ENCODE data around the gene NR3C1.
"Not testable (repeated sequence)": the region's sequence is repeated elsewhere in the genome, so short reads cannot be mapped to it uniquely, and the experiment has no call there.

Gene NR3C1

DNA sequence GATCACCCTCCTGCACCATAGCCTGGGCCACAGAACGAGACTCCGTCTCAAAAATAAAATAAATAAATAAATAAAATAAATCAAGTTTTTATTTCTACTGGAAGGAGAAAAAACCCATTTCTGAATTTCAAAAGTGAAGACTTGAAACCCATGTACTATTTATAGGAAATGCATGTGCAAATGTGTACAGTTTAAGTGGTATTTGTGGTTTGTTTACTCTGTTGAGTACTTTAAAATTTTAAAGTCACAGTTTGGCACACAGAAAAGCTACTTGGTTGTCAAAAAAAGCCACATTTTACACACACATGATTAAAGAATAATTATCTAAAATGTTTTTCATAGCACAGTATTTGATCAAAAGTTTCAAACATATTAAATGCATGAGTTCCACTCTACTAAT lies 43.6 kb downstream of the NR3C1 start:
- DNase-seq, result no peak

DNA sequence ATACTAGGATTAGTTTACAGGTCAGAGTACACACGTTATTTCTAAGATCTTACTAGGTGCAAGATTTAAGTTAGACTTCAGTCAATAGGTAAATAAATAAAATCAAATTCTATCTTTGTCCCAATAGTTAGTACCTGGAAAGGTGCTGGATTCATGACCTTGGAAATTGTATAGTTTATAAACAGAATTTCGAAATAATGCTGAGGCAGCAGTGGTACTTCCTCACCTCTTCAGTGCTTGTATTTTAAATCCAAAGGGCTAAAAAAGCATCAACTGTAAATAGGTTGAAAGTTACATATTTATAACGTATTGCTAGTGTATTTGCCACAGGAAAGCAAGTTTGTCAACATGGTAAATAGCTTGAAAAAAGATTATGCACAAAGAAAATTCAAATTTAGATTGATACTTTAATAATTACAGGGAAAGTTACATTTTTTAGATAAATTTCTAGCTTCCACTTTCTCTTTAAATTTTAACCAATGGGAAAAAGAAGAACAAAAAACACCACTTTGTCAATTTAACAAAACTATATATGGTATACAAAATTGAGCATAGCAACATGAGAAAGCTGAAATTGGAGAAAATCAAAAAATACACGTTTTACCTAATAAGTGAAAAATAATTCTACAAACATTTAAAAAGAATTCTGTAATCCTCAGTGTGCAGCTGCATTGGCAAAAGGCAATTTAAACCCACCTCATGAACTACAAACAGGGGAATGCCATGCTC lies 46.5 kb downstream of the NR3C1 start:
- no peak for DNase-seq

DNA sequence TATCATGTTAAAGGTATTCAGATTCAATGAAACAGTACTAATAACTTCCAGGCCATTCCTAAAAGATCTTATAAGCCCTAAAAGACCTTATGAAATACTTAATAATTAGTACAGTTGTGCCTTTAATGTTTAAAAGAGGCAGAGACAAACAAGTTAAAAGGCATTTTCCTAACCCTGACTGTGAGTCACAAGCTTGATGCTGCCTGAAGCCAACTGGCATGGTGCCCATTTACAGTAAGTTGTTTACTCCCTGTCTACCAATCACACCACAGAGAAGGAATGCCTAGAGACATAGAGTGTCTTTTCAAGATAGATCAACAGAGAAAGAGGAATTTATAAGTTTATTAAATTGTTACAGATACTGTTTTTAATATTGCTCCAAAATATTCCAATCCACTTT lies 47.8 kb downstream of the NR3C1 start:
- DNase-seq, result peak; percentile 95

DNA sequence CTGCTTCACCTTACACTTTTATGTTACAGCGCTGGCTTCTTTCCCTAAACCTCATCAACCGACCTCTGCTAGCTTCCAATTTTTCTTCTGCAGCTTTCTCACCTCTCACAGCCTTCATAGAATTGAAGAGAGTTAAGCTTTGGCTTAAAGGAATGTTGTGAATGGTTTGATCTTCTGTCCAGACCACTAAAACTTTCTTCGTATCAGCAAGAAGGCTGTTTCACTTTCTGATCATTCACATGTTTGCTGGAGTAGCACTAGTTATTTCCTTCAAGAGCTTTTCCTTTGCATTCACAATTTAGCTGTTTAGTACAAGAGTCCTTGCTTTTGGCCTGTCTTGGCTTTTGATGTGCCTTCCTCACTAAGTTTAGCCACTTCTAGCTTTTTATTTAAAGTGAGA lies 49.5 kb downstream of the NR3C1 start:
- no peak for DNase-seq

DNA sequence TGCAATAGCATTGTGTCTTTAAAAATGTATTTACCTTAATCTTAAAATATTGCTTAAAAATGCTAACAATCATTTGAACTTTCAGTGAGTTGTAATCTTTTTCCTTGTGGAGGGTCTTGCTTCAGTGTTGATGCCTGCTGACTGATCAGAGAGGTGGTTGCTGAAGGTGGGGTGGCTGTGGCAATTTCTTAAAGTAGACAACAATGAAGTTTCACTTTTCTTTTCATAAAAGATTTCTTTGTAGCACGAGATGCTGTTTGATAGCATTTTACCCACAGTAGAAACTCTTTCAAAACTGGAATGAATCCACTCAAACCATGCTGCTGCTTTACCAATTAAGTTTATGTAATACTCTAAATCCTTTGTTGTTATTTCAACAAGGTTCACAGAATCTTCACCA lies 50.8 kb downstream of the NR3C1 start:
- no peak for DNase-seq

DNA sequence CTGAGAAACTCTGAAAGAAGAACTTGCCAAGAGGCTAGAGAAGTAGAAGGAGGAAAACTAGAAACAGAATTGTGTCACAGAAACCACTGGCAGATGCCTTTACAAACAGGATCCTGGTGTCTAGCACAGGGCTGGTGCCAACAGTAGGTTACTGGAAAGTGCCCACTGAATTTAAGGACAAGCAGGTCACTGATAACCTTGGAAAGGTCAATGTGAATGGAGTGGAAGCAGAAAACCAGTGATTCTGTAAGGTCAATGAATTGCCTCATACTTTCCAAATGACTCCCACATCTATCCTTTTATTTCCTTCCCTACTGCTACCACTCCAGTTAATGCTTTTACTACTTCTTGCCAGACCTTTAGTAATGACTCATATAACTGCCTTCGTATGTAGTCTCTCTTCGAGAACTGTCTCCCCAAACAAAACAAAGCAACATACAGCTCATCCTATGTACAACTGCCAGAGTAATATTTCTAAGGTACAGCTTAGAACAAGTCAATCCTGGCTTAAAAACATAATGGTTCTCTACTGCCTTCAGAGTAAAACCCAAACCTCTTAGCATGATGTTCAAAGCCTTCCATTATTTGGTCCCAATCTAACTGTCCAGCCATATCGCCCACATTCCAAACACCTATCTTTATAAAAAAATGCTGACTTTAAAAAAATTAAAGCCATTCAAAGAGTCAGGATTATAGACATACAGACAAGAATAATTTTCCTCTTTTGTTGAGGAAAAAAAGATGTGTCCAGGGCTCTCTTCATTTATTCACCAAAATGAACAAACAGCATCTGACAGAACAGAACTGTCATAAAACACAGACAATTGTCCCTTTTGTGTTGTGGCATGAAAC lies 52.5 kb downstream of the NR3C1 start:
- DNase-seq, result no peak

DNA sequence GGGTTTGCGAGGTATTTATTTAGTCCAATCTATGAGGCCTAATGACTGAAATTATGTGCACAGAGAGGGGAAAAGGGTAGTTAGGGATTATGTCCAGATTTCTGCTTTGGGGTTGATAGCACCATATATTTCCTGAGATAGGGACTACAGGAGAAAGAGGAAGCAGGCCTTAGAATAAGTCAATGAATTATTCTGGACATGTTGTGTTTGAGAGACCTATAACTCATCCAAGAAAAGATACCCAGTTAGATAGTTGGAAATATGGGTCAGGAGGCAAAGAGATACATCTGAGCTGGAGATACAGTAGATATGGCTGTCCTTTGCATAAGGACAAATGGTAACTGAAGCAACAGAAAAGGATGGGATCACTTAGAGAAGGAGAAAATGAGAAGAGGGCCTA lies 53.1 kb downstream of the NR3C1 start:
- DNase-seq, result no peak

DNA sequence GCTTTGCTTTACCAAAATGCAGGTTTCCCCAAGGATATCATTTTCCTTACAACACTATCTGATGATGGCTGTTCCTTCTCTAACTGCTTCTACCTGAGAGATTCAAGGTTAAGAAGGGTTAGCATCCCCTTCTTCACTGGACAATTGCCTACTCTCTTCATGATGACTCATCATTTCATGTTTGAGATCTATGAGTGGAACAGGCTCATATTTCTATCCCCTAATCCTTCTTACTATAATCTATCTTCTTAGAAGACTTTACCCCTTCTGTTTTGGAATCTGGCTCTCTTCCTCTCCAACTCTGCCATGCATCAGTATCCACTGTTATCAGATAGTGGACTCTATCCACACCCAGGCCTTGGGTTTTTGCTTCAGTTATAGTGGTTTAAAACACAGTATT lies 54.3 kb downstream of the NR3C1 start:
- DNase-seq, result no peak

DNA sequence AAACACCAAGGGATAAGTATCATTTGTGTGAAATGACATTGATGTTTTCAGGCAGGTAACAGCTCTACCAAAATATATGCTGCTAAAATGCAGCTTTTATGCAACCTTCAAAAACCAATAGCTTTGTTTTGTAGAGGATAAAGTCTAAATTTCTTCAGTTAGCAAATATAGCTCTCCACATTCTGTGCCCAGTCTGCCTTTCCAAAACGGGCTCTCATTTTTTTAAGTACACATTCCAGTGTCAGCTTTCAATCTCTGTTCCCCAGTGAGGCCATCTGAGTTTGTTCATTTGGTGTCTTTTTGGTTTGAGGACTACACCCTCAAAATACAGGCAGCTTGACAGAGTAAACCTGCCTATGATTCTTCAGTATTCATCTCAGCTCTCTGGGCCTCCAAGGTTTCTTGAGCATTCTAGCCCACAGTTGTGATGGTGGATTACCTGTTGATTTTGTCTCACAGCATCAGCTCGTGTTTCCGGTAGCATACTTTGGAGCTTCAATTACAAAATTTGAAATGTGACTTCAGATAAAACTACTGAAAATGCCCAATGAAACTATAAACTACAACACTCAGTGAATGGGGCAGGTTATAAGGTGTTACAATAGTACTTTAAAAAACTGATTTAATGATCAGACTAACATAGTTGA lies 55.7 kb downstream of the NR3C1 start:
- no peak for DNase-seq

DNA sequence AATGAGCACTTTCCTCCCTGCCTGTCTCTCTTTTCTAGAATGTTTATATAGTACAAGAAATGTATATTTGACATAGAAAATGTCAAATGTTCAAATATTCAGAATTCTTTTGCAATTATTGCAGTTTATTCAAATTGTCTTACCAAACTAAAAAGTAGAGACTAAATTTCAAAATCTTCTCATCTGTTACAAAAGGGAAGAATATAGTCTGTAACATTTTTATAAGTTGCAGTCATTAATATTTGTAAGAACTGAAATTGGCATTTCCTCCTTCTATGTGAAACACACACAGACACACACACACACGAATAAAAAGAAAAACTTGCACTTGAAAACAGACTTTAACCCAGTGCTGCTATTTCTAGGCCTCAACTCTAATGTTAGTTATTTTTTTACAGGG lies 56.4 kb downstream of the NR3C1 start:
- no peak for DNase-seq

DNA sequence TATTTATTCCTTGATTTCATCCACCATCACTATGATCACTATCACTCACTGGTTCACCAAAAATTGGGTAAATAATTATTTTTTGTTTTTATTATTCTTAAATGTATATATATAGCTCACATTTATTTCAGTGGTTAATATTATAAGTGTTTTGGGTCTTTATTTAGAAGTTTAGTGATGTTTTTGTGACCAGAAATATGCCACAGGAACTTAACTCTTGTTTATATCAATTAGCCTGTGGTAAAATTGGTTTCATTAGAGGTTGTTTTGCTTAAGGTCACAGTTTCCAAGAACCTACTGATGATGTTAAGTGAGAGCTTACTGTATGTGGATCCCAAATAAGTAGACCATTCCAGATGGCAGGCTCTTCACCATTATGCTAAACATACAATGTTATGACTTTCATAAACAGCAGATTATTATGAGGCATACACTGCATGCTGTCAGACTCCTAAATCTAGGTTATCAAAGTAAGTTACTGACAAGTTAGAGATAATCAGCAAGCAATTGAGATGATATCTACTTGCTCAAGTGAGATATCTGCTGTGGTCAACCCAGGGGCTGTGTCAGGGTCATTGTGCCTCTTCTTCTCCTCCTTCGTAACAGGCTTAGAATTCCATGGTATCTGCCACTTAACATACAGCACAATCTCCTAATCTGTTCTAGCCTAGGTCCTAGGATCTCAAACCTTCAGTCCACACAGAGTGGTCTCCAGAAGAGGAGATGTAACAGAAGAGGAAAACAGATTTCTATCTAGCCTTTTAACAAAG lies 57.6 kb downstream of the NR3C1 start:
- DNase-seq, result no peak

DNA sequence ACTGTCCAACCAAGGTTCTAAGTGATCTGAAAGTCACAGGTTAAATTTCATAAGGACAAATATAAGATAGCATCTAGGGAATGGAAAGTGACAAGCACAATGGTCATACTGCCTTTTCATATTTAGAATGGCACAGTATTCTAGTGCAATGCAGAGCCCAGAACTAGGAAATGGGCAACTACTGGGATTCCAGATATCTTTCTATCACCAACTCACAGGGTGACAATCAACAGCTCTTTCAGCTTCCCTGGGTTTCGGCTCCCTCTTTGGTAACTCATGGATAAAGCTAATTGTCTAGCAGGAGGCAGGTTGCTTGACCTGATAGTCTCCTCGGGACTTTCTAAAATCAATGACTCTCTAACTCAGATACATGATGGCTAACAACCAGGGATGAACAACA lies 60.4 kb downstream of the NR3C1 start:
- DNase-seq, result peak; percentile 29

DNA sequence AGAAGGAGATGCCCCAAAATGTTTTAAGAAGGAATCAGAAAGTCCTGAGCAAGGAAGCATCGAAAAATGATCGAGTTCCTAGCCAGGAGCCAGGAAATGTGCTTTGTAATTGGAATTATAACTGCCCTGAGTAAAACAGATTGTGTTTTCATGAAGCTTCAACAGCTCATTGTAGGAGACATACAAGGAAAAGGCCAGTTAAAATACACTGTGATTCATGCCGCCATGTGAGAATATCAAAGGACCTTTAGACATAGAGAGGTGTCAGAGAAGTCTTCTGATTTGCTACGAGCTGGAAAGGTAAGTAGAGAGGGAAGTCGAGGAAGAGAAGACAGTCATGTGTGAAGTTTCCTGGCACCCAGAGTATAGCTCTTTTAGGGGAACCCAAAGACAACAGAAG lies 60.9 kb downstream of the NR3C1 start:
- DNase-seq, result no peak

DNA sequence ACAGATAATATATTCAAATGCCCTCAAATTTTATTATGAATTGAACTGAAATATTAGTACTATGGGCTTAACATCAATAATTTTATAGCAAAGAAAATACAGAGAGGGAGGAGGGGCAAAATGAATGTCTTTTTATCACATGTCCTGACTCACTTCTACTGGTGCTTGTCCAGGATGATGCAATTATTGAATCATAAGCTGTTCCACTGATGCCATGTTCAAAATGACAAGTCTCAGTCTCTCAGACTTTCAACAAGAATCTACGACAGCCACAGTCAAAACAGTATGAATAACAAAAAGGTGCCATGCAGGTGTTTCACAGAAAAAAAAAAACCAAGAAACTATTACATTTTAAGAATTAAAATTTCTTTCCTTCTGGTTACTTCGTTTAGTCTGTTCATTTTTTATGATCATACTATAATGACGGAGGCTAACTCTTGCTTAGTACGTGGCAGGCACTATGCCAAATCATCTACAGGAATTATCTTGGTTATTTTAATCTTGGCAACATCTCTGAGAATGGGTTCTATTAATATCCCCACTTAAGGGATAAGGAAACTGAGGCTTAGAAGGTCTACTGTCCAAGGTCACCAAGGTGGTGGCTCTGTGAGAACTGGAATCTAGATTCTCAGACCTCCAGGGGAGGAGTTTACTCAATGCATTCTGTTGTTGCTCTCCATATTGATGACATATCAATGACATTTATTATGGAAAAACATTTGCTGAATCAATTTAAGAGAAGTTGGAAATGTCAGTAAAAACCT lies 61.5 kb downstream of the NR3C1 start:
- DNase-seq, result peak; percentile 19

DNA sequence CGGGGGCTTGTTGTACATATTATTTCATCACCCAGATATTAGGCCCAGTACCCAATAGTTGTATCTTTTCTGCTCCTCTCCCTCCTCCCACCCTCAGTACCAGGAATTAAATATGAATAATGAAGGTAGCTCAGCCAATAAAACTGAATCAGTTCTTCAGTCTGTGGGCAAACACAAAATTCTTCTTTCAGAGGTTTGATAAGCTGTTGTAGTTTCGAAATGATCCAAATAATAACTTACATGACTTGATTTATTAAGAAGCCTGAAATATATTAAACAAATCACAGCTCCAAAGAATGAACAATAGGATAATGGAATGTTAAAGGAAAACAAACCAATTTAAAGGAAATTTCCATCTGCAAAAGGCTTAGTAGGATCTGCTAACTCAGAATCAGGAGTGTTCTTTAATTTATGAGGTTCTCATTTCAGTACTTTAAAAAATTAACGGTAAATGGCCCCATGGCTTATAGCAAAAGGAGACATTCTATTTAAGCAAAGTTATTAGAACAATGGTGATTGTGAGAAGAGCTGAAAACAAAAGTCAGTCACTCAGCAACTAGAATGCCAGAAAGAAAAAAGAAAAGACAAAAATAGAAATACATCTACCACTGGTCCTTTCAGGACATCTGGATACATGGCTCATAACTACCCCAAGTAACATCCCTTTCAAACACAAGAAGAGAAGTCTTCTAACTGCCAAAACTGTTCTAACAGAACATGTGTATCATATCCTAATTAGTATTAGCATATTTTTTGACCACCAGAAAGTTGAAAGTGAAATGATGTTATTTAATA lies 62.4 kb downstream of the NR3C1 start:
- DNase-seq, result no peak

DNA sequence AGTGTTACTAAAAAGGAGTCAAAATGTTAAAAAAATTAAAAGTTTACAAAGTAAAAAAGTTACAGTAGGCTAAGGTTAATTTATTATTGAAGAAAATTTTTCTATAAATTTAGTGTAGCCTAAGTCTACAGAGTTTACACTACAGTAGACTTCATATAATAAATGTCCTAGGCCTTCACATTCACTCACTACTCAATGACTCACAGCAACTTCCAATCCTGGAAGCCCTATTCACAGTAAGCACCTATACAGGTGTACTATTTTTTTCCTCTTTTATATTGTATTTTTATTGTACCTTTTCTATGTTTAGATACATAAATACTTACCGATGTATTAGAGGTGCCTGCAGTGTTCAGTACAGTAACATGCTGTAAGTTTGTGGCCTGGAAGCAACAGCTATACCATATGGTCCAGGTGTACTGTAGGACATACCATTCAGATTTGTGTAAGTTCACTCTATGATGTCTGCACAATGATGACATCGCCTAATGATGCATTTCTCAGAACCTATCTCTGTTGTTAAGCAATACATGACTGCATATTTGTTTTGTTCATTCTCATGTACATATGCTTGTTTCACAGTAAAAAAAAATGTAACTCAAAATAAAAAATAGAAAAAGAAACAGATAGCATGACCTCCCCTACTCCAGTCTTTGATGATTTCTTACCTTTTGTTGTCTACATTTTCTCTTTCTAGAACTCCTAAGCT lies 64.7 kb downstream of the NR3C1 start:
- DNase-seq, result no peak

DNA sequence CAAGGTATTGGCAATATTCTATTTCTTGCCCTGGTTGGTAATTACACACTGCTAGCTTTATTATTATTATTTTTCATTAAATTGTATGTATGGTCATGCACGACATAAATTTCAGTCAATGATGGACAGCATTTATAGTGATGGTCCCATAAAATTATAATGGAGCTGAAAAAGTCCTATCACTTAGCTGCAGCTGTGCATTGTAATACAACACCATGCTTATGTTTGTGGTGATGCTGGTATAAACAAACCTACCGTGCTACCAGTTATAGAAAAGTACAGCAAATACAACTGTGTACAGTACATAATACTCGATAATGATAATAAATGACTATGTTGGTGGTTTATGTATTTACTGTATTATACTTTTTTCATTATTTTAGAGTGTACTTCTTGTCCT lies 65.5 kb downstream of the NR3C1 start:
- DNase-seq, result no peak

DNA sequence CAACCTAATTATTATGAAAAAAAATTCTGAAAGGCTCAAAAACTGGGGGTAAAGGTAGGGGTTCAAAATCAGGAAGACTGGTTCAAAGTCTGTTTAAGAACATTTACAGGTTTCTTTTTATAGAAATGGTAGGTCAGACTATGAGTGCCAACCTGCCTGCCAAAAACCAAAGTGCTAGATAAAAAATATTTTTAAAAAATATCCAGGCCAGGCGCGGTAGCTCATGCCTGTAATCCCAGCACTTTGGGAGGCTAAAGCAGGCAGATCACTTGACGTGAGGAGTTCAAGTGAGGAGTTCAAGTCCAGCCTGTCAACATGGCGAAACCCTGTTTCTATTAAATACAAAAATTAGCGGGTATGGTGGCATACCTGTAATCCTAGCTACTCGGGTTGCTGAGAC lies 67.0 kb downstream of the NR3C1 start:
- no peak for DNase-seq

DNA sequence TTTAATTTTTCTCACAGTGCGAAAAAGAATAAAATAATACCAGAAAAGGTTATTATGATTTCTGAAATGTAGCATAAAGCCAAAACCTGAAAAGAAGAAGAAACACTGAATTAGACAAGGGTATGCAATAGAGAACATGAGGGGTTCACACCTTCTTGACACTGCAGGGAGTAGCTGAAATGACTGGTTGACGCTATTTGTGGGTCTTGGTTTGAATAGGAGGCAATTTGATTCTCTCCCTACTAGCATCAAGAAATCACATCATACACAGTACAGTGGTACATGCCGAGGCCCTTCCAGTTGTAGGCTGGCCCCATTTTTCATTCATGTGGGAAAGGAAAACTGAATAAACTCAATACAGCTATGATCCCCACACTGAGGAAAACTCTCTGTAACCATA lies 68.6 kb downstream of the NR3C1 start:
- no peak for DNase-seq

DNA sequence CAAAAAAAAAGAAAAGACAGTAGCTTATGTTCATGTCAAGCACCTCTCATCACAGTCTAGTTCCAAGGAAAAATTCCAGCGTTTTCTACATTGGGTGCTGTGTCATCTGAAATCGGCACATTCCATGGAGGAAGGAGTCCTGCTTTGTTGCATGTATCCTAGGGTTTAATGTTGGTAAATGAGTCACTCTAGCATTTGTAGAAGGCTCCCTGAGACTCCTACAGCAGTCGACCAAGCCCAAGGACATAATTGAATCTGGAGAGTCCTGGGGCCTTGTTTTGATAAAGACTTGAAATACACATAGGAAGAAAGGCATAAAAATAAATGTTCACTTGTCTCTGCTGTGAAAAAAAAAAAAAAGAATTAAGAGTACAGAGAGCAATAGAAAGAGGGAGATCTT lies 69.1 kb downstream of the NR3C1 start:
- DNase-seq, result not testable (repeated sequence)

DNA sequence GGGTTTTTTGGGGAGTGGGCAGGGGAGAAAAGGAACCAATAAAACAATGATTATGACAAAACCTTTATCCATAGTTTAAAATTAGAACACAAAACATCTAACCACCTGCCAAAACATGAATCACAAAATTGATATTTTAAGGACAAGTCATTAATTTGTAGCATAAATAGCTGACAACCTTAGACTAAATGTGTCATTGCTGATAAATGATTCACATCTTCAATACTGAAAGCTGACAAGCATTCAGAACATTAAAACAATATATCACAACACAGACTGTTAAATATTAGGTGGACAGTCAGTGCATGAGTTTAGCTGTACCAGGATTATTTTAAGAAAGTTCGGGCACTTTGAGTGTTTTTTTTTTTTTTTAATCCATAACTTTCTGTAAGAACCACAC lies 71.5 kb downstream of the NR3C1 start:
- DNase-seq, result no peak
